Colonic mucosa (tissue), 4 donors: ENCODE measurements around the gene NIT1. TPM values are rescaled to one million over a fixed set of nuclear protein-coding genes. Genes with fewer than 3 reads are reported as not detected.

Experiments used
- DNase-seq: peaks from one replicate; pipeline ENCODE4 v3.0.0-alpha.2; 2020
- H3K27ac ChIP-seq: fragments of 200-600 bp; one replicate; pipeline ENCODE4 v1.8.0; 2021
- H3K27me3 ChIP-seq: fragments of 200-600 bp; one replicate; pipeline ENCODE4 v1.8.0; 2021
- H3K36me3 ChIP-seq: fragments of 200-600 bp; one replicate; pipeline ENCODE4 v1.8.0; 2021
- H3K4me1 ChIP-seq: fragments of 200-600 bp; one replicate; pipeline ENCODE4 v1.8.0; 2021; ENCODE audit warnings: mild to moderate bottlenecking
- H3K4me3 ChIP-seq: fragments of 200-600 bp; one replicate; pipeline ENCODE4 v1.8.0; 2021
- H3K9ac ChIP-seq, 2 donors: one replicate each; pipeline ENCODE4 v1.7.0; 2013; ENCODE audit warnings: control low read depth in 2 of 2, low read depth in 2 of 2, low read length in 2 of 2
- H3K9me3 ChIP-seq: fragments of 200-600 bp; one replicate; pipeline ENCODE4 v1.8.0; 2021
- CTCF ChIP-seq: fragments of 200-600 bp; IDR thresholded peaks from one replicate; pipeline ENCODE4 v1.8.0; 2022; ENCODE audit warnings: antibody characterized with exemption, mild to moderate bottlenecking
- intact Hi-C: fragments of 100-400 bp; cut with DNase I; formaldehyde crosslinking; loops from one replicate; pipeline ENCODE4 v1.14.1; 2022
- total RNA-seq, 2 donors: library from RNA; stranded (reverse); fragmentation: NEBNext Ultra II Directional in 1 of 2; extraction: Animal tissue kit (Norgen Biotek cat#: 25700) in 1 of 2; gene quantifications; one replicate each; pipeline ENCODE4 v1.2.1, GENCODE V29; 2021
- donor health status: healthy.
- donor health status: DM: no; HTN: no; CAD: no.
- donor health status: DM: no; HTN: no; CAD: no.

The NIT1 gene
- total RNA-seq, 2 donors from 2014 or later, result 58.8 to 84.4 TPM

GRCh38 chr1:161133220-161133740 is 15.4 kb downstream of the NIT1 start:
- no peaks in the 10 kb centered on the region for H3K27me3 ChIP-seq

GRCh38 chr1:161137881-161138280 is 20.0 kb downstream of the NIT1 start:
- H3K4me3 ChIP-seq, result no peak overlapping the region
- no peak overlapping the region for H3K27ac ChIP-seq
- H3K27me3 ChIP-seq, result no peaks in the 10 kb centered on the region
- H3K36me3 ChIP-seq, result no peaks in the 10 kb centered on the region
- H3K4me1 ChIP-seq, result peaks cover 8% of the 10 kb centered on the region
- DNase-seq, result no peak
- intact Hi-C loops, result no loop called here
- no peak for TF ChIP-seq CTCF
- H3K9ac ChIP-seq, result no peak overlapping the region
- H3K9me3 ChIP-seq, result no peaks in the 10 kb centered on the region

More at GRCh38 chr1:161133220-161133740, 15.4 kb downstream of the NIT1 start:
- Histone ChIP-seq H3K36me3 (no peaks in the 10 kb centered on the region), H3K27ac (peak overlapping the region; percentile 96), H3K4me1 (peaks cover 8% of the 10 kb centered on the region), H3K9me3 (no peaks in the 10 kb centered on the region), H3K9ac (peak overlapping the region; percentile 95 to 96), H3K4me3 (peak overlapping the region; percentile 50)
- DNase-seq, result no peak
- intact Hi-C loops, result no loop called here
- TF ChIP-seq CTCF, result no peak

GRCh38 chr1:161138431-161138830 is 20.5 kb downstream of the NIT1 start:
- Histone ChIP-seq H3K4me3 (no peak overlapping the region), H3K27ac (no peak overlapping the region), H3K27me3 (no peaks in the 10 kb centered on the region), H3K36me3 (no peaks in the 10 kb centered on the region), H3K9ac (no peak overlapping the region), H3K4me1 (peaks cover 8% of the 10 kb centered on the region), H3K9me3 (no peaks in the 10 kb centered on the region)
- DNase-seq, result no peak
- intact Hi-C loops, result no loop called here
- no peak for TF ChIP-seq CTCF

GRCh38 chr1:161139766-161140165 is 21.9 kb downstream of the NIT1 start:
- peak; percentile 30 for TF ChIP-seq CTCF

GRCh38 chr1:161140755-161141400 is 23.0 kb downstream of the NIT1 start:
- H3K9ac ChIP-seq, result no peak overlapping the region
- no peaks in the 10 kb centered on the region for H3K9me3 ChIP-seq
- TF ChIP-seq CTCF, result no peak
- DNase-seq, result no peak
- H3K27ac ChIP-seq, result no peak overlapping the region
- H3K27me3 ChIP-seq, result no peaks in the 10 kb centered on the region
- no peaks in the 10 kb centered on the region for H3K36me3 ChIP-seq
- intact Hi-C loops, result no loop called here
- no peaks in the 10 kb centered on the region for H3K4me1 ChIP-seq
- no peak overlapping the region for H3K4me3 ChIP-seq

More at GRCh38 chr1:161139766-161140165, 21.9 kb downstream of the NIT1 start:
- Histone ChIP-seq H3K27me3 (no peaks in the 10 kb centered on the region), H3K27ac (no peak overlapping the region), H3K4me3 (no peak overlapping the region), H3K9me3 (no peaks in the 10 kb centered on the region), H3K9ac (no peak overlapping the region), H3K36me3 (no peaks in the 10 kb centered on the region), H3K4me1 (no peaks in the 10 kb centered on the region)
- intact Hi-C loops, result no loop called here
- peak; percentile 51 for DNase-seq
